Activated CD4-positive, alpha-beta T cell treated with anti-CD3 and anti-CD28 coated beads for 48 hours (primary cell): Measurements from ENCODE around the gene AMZ1.
"Not testable (repeated sequence)": the region's sequence is repeated elsewhere in the genome, so short reads cannot be mapped to it uniquely, and the experiment has no call there.

ENCODE experiments used
- DNase-seq: peaks from one replicate; pipeline ENCODE4 v3.0.0-alpha.2; 2020

Gene AMZ1

GRCh38 chr7:2692543-2692942, 4.5 kb downstream of the AMZ1 start:
- no peak for DNase-seq

DNA sequence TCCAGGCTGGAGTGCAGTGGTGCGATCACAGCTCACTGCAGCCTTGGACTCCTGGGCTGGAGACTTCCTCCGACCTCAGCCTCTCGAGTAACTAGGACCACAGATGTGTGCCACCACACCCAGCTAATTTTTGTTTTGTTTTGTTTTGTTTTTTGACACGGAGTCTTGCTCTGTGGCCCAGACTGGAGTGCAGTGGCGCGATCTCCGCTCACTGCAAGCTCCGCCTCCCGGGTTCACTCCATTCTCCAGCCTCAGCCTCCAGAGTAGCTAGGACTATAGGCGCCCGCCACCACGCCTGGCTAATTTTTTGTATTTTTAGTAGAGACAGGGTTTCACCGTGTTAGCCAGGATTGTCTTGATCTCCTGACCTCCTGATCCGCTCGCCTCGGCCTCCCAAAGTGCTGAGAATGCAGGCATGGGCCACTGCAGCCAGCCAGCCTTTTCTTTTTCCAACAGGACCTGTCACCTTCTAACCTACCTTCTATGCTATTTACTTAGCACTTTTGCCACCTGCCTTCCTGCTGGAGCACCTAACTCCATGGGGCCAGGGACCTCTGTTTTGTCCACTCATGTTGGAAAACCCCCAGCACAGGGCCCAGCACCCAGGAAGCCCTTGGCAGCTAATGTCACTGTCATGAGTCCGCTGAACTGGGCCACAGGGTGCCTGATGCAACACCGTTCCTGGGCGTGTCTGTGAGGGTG, 5.6 kb downstream of the AMZ1 start:
- DNase-seq, result not testable (repeated sequence)

GRCh38 chr7:2694122-2694436, 6.1 kb downstream of the AMZ1 start:
- not testable (repeated sequence) for DNase-seq

DNA sequence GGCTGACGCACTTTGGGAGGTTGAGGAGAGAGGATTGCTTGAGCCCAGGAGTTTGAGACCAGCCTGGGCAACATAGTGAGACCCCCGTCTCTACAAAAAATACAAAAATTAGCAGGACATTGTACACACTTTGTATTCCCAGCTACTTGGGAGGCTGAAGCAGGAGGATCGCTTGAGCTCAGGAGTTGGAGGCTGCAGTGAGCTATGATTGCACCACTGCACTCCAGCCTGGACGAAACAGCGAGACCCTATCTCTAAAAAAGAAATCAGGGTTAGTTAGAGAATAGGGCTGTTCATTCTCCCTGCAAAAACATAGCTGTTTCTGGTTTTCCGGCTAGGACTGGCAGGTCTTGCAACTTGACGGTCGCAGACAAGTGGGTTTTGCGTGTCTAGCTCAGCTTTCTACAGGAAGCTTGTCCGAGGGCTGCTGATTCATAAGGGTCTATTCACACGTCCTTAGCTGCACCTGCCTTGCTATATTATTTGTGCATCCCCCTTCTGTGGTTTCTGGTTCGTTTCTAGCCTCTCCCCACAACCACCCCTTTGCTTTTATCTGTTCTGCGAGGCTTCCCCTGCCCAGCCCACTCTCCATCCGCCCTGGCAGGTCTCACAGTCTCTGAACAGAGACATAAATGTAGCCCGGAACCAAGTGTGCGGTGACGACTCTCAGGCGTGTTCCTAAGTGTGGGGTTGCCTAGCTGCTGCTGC, 10.7 kb downstream of the AMZ1 start:
- DNase-seq, result peak; percentile 65

DNA sequence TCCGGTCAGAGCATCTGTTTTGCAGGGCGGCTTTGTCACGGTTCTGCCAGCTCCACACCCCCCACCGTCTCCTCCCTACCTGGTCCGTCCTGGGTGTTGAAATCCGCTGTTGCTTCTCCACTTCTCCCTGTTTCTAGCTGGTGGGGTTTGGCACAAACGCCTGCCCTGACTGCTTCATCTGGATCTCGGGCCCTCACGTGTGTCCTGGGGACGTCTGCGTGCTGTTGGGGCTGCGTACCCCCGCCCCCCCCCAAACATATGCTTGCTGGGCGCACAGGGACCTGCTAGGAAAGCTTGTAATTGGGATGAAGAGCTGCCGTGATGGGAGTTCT, 11.3 kb downstream of the AMZ1 start:
- DNase-seq, result no peak

DNA sequence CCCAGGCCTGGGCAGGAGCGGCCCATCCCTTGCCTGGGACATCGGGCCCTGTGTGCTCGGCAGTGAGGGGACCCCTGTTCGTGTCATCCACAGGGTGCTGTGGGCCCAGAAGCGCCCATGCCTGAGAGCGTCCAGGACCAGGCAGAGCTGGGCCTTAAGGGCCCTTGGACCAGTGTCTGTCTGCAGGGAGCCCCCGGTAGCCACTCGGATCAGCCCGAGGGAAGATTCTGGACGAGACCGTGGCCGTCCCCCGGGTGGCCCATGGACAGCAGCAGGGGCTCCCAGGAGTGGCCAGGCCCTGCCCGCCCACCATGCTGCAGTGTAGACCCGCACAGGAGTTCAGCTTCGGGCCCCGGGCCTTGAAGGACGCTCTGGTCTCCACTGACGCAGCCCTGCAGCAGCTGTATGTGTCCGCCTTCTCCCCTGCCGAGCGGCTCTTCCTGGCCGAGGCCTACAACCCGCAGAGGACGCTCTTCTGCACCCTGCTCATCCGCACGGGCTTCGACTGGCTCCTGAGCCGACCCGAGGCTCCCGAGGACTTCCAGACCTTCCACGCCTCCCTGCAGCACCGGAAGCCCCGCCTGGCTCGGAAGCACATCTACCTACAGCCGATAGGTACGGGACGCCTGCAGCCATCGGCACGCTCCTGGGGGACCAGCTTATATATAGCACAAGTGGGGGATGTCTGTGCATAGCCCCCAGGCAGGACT, 12.3 kb downstream of the AMZ1 start:
- no peak for DNase-seq

DNA sequence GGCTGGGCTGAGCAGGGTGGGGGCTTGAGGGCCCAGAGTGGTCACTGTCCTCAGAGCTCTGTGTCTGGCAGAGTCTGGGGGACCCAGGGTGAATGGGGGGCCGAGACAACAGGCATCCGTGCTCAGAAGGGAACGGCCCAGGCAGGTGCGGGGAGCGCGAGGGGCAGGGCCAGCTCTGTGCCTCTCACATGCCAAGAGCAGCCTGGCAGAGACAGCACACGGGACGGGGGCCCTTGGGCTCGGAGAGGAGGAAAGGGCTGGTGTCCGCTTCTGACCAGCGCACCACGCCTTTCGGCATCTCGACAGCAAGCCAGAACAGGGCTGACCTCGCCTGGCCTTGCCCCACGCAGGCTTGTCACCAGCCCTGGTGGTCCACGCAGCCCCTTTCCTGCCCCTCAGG, 13.4 kb downstream of the AMZ1 start:
- no peak for DNase-seq

GRCh38 chr7:2701832-2702593, 14.0 kb downstream of the AMZ1 start:
- no peak for DNase-seq

- no peak for DNase-seq
Measured at GRCh38 chr7:2702594-2702957, 14.6 kb downstream of the AMZ1 start.

- DNase-seq, result no peak
Measured at GRCh38 chr7:2705371-2706096, 17.5 kb downstream of the AMZ1 start.

- no peak for DNase-seq
Measured at GRCh38 chr7:2706685-2707126, 18.7 kb downstream of the AMZ1 start.

GRCh38 chr7:2707481-2707880, 19.5 kb downstream of the AMZ1 start:
- DNase-seq, result no peak

DNA sequence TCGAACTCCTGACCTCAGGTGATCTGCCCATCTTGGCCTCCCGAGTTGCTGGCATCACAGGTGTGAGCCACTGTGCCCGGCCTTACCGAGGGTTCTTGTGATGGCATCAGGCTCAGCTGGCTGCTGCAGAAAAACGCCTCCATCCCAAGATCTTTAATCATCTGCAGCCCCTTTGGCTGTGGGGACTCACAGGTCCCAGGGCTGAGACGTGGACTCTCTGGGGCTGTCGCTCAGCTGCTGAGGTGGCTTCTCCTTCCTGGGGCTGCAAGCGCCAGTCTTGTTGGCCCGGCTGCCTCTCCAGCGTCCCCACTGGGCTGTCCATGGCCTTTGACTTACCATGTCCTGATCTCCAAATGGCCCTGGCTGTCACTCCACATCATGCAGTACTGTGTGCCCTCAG, 20.0 kb downstream of the AMZ1 start:
- DNase-seq, result no peak

DNA sequence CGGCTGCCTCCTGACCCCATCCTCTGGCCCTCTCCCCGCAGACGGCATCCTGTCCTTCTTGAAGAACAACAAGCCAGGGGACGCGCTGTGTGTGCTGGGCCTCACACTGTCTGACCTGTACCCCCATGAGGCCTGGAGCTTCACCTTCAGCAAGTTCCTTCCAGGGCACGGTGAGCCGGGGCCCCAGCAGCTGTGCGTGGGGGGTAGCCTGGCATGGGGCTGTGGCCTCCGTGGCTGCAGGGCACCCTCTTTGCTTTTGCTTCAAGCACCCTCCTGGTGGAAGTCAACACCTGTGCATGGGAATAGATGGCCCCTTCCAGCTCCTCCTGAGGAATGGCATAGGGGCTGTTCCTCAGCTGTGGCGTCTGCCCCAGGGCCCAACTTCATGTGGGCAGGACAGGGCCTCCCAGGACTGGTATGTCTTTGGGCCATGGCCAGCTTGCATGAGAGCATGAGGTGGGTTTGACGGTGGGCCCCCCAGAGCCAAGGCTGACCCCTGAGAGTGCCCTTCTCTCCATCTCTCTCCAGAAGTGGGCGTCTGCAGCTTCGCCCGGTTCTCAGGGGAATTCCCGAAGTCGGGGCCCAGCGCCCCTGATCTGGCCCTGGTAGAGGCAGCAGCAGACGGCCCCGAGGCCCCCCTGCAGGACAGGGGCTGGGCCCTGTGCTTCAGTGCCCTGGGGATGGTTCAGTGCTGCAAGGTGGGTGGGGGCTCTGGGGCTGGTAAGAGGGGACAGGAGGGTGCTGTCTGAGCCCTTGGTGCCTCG, 20.7 kb downstream of the AMZ1 start:
- no peak for DNase-seq

- peak; percentile 87 for DNase-seq
Measured at GRCh38 chr7:2709553-2710285, 21.7 kb downstream of the AMZ1 start.

- peak; percentile 49 for DNase-seq
Measured at GRCh38 chr7:2710286-2710655, 22.3 kb downstream of the AMZ1 start.

GRCh38 chr7:2710901-2711551, 23.0 kb downstream of the AMZ1 start:
- peak; percentile 36 for DNase-seq

DNA sequence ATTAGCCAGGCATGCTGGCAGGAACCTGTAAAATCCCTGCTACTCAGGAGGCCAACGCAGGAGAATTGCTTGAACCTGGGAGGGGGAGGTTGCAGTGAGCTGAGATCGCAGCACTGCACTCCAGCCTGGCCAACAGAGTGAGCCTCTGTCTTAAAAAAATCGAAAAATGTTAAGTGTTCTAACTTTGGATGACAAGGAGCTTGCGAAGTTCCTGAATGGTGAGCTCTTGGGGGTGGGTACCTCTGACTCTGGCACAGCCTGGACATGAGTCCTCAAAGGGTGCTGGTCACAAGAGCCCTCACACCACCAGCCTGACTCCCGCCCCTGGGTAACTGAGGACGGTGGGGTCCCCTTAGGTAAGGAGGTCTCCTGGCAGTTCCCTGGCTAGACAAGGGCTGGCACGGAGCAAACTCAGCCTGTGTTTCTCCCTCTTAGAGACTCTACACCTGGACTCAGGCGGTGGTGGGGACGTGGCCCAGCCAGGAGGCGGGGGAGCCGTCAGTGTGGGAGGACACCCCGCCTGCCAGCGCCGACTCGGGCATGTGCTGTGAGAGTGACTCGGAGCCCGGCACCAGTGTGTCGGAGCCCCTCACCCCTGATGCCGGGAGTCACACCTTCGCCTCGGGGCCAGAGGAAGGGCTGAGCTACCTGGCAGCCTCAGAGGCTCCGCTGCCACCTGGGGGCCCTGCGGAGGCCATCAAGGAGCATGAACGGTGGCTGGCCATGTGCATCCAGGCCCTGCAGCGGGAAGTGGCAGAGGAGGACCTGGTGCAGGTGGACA, 24.1 kb downstream of the AMZ1 start:
- no peak for DNase-seq

GRCh38 chr7:2713370-2713769, 25.4 kb downstream of the AMZ1 start:
- DNase-seq, result no peak

- DNase-seq, result no peak
Measured at GRCh38 chr7:2713978-2714377, 26.0 kb downstream of the AMZ1 start.
